CD4-positive, CD25-positive, alpha-beta regulatory T cell (primary cell): ENCODE results near the gene DMD. TPM values are rescaled to one million over a fixed set of nuclear protein-coding genes. Genes with fewer than 3 reads are reported as not detected.

Source experiments
- ATAC-seq, 2 donors: fragments of 150-1000 bp; cut with Tn5 transposase; one replicate each; pipeline ENCODE4 v1.10.0; 2021; ENCODE audit warnings: low read depth in 2 of 2, moderate number of reproducible peaks in 2 of 2, moderate library complexity in 1 of 2
- DNase-seq, 3 donors: peaks; one replicate each; pipeline versions ENCODE4 v3.0.0 to v3.0.0-alpha.2; 2012 to 2022; ENCODE audit warnings: mixed read lengths in 1 of 3
- H3K27ac ChIP-seq: one replicate; pipeline ENCODE4 v1.7.0; 2013; ENCODE audit warnings: mild to moderate bottlenecking, low read length; ENCODE audit not compliant: insufficient read depth, poor library complexity, severe bottlenecking
- H3K27me3 ChIP-seq: one replicate; pipeline ENCODE4 v1.7.0; 2013; ENCODE audit warnings: low read length; ENCODE audit not compliant: control insufficient read depth, insufficient read depth
- H3K36me3 ChIP-seq: one replicate; pipeline ENCODE4 v1.7.0; 2013; ENCODE audit warnings: mild to moderate bottlenecking, low read length, moderate library complexity; ENCODE audit not compliant: control insufficient read depth, insufficient read depth
- H3K4me1 ChIP-seq: 2 replicates; pipeline ENCODE4 v1.7.0; 2013; ENCODE audit warnings: mild to moderate bottlenecking, low read length; ENCODE audit not compliant: insufficient read depth, control insufficient read depth, poor library complexity, severe bottlenecking
- H3K4me3 ChIP-seq: one replicate; pipeline ENCODE4 v1.7.0; 2013; ENCODE audit warnings: low read depth, mild to moderate bottlenecking, low read length, moderate library complexity
- H3K9me3 ChIP-seq, 2 experiments: 1 replicate in 1 of 2; 2 replicates in 1 of 2; pipeline ENCODE4 v1.7.0; 2013; ENCODE audit warnings: low read length in 2 of 2, mild to moderate bottlenecking in 1 of 2, moderate library complexity in 1 of 2; ENCODE audit not compliant: control insufficient read depth in 2 of 2
- H3K27ac Mint-ChIP-seq, 3 donors: one replicate each; pipeline ENCODE4 v1.8.0; 2020 to 2022; ENCODE audit warnings: mild to moderate bottlenecking in 3 of 3, mixed read lengths in 3 of 3, moderate library complexity in 2 of 3
- H3K27me3 Mint-ChIP-seq: one replicate; pipeline ENCODE4 v1.8.0; 2022; ENCODE audit warnings: mild to moderate bottlenecking, mixed read lengths
- H3K36me3 Mint-ChIP-seq: one replicate; pipeline ENCODE4 v1.8.0; 2020; ENCODE audit warnings: mixed read lengths
- H3K4me1 Mint-ChIP-seq, 4 donors: one replicate each; pipeline ENCODE4 v1.8.0; 2020 to 2022; ENCODE audit warnings: mixed read lengths in 4 of 4, mild to moderate bottlenecking in 1 of 4
- H3K4me3 Mint-ChIP-seq, 4 donors: one replicate each; pipeline ENCODE4 v1.8.0; 2020 to 2022; ENCODE audit warnings: mild to moderate bottlenecking in 4 of 4, mixed read lengths in 4 of 4, moderate library complexity in 3 of 4
- H3K9me3 Mint-ChIP-seq, 7 donors: one replicate each; pipeline ENCODE4 v1.8.0; 2020 to 2022; ENCODE audit warnings: mixed read lengths in 7 of 7, mild to moderate bottlenecking in 3 of 7, moderate library complexity in 2 of 7
- polyA plus RNA-seq, 4 donors: library from polyadenylated mRNA; unstranded; fragments of 300-500 nt; fragmentation: Illumina TruSeq; gene quantifications; one replicate each; pipeline ENCODE4 v1.2.3, GENCODE V29; 2021
- total RNA-seq: library from RNA; stranded (reverse); gene quantifications from one replicate; pipeline ENCODE4 v1.2.3, GENCODE V29; 2022

The DMD gene
- total and polyA plus RNA-seq, 5 donors from 2014 or later, result 0.20 to 2.8 (median 0.98) TPM

DNA sequence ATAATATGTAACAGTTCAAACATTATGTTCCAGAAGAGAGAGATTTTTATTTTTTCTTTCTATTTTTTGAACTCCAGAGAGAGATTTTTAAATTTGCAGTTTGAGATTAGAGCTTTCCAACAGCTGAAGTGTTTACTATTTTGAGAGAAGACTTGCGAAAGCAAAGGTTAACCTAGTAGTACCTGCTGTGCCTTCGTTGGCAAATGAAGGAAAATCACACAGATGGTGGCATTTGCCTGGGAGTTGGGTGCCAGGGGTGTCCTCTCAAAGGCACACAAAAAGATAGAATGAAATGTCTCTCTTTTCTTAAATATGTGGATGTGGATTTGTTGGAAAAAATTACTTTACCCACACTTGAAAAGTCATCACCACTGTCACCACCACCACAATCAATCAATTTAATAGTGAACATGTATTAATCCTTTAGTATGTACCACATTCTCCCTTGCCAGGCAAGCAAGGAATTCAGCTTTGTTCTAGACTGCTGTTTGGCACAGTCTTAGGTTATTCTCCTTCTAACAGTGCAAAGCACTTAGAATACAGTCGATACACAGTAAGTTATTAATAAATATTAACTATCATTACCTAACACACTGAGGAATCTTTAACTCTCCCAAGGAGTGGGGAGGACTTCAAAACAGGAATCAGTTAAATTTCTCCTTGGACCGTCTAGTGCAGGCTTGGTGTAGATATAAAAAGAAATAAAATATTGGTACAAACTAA lies 1301.3 kb downstream of the DMD start:
- no peak for ATAC-seq
- Mint-ChIP-seq H3K27me3 (no peaks in the 10 kb centered on the region), H3K4me3 (no peak overlapping the region), H3K9me3 (peaks cover 3 to 11% (median 6%) of the 10 kb centered on the region in 7 donors), H3K27ac (no peak overlapping the region), H3K4me1 (no peaks in the 10 kb centered on the region), H3K36me3 (no peaks in the 10 kb centered on the region)
- no peak for DNase-seq
- Histone ChIP-seq H3K4me1 (no peaks in the 10 kb centered on the region), H3K4me3 (no peak overlapping the region), H3K27me3 (no peaks in the 10 kb centered on the region), H3K9me3 (no peaks in the 10 kb centered on the region), H3K36me3 (no peaks in the 10 kb centered on the region), H3K27ac (no peak overlapping the region)

DNA sequence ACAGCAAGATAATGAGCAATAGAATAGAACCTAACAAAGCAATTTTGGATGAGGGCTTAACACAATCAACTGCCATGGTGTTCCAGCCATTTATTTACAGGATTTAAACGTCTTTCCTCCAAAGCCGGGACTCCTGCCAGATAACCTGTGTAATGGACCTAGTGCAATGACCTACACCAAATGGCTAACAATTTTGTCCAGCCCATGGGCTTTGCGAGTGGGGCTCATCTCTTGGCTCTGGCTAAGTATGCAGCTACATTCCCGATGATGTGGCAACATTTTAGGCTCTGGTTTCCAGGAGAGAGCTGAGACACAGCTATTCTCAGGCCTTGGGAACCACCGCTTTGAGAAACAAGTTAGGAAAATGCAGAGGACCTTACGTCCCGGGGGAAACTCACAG lies 1317.2 kb downstream of the DMD start:
- no peaks in the 10 kb centered on the region for H3K36me3 Mint-ChIP-seq
- H3K27me3 Mint-ChIP-seq, result no peaks in the 10 kb centered on the region
- H3K36me3 ChIP-seq, result no peaks in the 10 kb centered on the region
- no peak overlapping the region for H3K27ac ChIP-seq
- no peak overlapping the region for H3K4me3 ChIP-seq
- H3K9me3 Mint-ChIP-seq, result peaks cover 0 to 6% (median 0%) of the 10 kb centered on the region in 7 donors
- no peaks in the 10 kb centered on the region for H3K27me3 ChIP-seq
- no peaks in the 10 kb centered on the region for H3K4me1 Mint-ChIP-seq
- no peaks in the 10 kb centered on the region for H3K4me1 ChIP-seq
- ATAC-seq, result no peak
- H3K4me3 Mint-ChIP-seq, result no peak overlapping the region
- DNase-seq, result no peak
- no peak overlapping the region for H3K27ac Mint-ChIP-seq
- H3K9me3 ChIP-seq, result no peaks in the 10 kb centered on the region

DNA sequence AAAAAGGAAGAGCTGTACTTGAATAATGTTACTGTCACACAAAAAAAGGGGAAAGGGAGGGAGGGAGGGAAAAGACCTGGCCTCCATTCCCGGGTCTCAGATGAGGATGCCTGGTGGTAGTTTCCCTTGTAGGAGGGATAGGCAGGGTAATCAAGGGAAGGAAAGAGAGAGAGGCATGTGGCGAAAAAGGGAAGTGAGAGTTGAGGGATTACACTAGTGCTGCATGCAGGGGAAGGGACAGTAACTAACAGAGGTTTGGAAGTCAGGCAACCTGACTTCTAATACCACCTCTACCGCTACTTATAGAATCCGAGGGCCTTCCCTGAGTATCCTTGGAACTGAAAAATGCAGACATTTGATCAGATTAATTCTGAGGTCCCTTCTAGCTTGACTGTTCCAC lies 1317.8 kb downstream of the DMD start:
- Histone ChIP-seq H3K9me3 (no peaks in the 10 kb centered on the region), H3K4me1 (no peaks in the 10 kb centered on the region), H3K4me3 (no peak overlapping the region), H3K36me3 (no peaks in the 10 kb centered on the region), H3K27me3 (no peaks in the 10 kb centered on the region), H3K27ac (no peak overlapping the region)
- Mint-ChIP-seq H3K27me3 (no peaks in the 10 kb centered on the region), H3K4me3 (no peak overlapping the region), H3K9me3 (peaks cover 0 to 6% (median 0%) of the 10 kb centered on the region in 7 donors), H3K36me3 (no peaks in the 10 kb centered on the region), H3K27ac (no peak overlapping the region), H3K4me1 (no peaks in the 10 kb centered on the region)
- DNase-seq, result no peak
- ATAC-seq, result no peak

DNA sequence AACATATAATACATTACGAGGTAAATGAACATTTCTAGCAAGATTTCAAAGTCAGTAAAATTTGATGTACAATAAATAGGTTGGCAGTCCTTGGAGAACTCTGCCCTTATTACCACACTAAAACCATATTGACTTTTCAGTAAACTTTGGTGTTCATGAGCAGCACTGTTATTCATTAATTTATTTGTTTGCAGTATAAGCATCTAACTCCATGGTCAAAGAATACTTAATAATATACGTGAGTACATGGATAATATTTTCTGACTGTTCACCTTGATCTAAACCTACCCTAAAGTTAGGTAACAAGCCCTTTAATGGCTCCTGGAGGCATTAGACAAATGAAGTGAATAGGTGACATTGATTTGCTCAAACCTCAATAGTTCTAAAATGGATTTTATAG lies 1322.3 kb downstream of the DMD start:
- Mint-ChIP-seq H3K36me3 (no peaks in the 10 kb centered on the region), H3K9me3 (peaks cover 0 to 3% (median 0%) of the 10 kb centered on the region in 7 donors), H3K4me1 (no peaks in the 10 kb centered on the region), H3K27me3 (no peaks in the 10 kb centered on the region), H3K27ac (no peak overlapping the region), H3K4me3 (no peak overlapping the region)
- ATAC-seq (no peak), DNase-seq (no peak)
- H3K27ac ChIP-seq, result no peak overlapping the region
- no peaks in the 10 kb centered on the region for H3K27me3 ChIP-seq
- H3K4me3 ChIP-seq, result no peak overlapping the region
- H3K9me3 ChIP-seq, result no peaks in the 10 kb centered on the region
- no peaks in the 10 kb centered on the region for H3K36me3 ChIP-seq
- no peaks in the 10 kb centered on the region for H3K4me1 ChIP-seq

GRCh38 chrX:31884535-31884934 lies 1326.8 kb downstream of the DMD start:
- H3K4me1 Mint-ChIP-seq, result no peaks in the 10 kb centered on the region
- DNase-seq, result no peak
- Histone ChIP-seq H3K4me1 (no peaks in the 10 kb centered on the region), H3K9me3 (no peaks in the 10 kb centered on the region), H3K4me3 (no peak overlapping the region), H3K27ac (no peak overlapping the region), H3K27me3 (no peaks in the 10 kb centered on the region), H3K36me3 (no peaks in the 10 kb centered on the region)
- no peak for ATAC-seq
- H3K27me3 Mint-ChIP-seq, result no peaks in the 10 kb centered on the region
- peaks cover 0 to 6% (median 0%) of the 10 kb centered on the region in 7 donors for H3K9me3 Mint-ChIP-seq
- no peaks in the 10 kb centered on the region for H3K36me3 Mint-ChIP-seq
- no peak overlapping the region for H3K27ac Mint-ChIP-seq
- H3K4me3 Mint-ChIP-seq, result no peak overlapping the region

- no peaks in the 10 kb centered on the region for H3K9me3 ChIP-seq
- no peaks in the 10 kb centered on the region for H3K36me3 ChIP-seq
- Mint-ChIP-seq H3K27me3 (no peaks in the 10 kb centered on the region), H3K36me3 (no peaks in the 10 kb centered on the region), H3K9me3 (peaks cover 0 to 1% (median 0%) of the 10 kb centered on the region in 7 donors), H3K4me3 (no peak overlapping the region), H3K4me1 (no peaks in the 10 kb centered on the region), H3K27ac (no peak overlapping the region)
- H3K27ac ChIP-seq, result no peak overlapping the region
- H3K4me3 ChIP-seq, result no peak overlapping the region
- no peak for ATAC-seq
- no peaks in the 10 kb centered on the region for H3K27me3 ChIP-seq
- H3K4me1 ChIP-seq, result no peaks in the 10 kb centered on the region
- no peak for DNase-seq
Measured at GRCh38 chrX:31872007-31872406, 1339.3 kb downstream of the DMD start.

GRCh38 chrX:31870267-31870666 lies 1341.1 kb downstream of the DMD start:
- H3K4me3 Mint-ChIP-seq, result no peak overlapping the region
- no peaks in the 10 kb centered on the region for H3K27me3 ChIP-seq
- no peaks in the 10 kb centered on the region for H3K36me3 Mint-ChIP-seq

GRCh38 chrX:31860686-31861085 lies 1350.7 kb downstream of the DMD start:
- no peaks in the 10 kb centered on the region for H3K9me3 ChIP-seq
- H3K36me3 ChIP-seq, result no peaks in the 10 kb centered on the region
- ATAC-seq (no peak), DNase-seq (no peak)
- Mint-ChIP-seq H3K36me3 (no peaks in the 10 kb centered on the region), H3K27ac (no peak overlapping the region), H3K4me1 (no peaks in the 10 kb centered on the region), H3K4me3 (no peak overlapping the region), H3K9me3 (peaks cover 0 to 3% (median 0%) of the 10 kb centered on the region in 7 donors), H3K27me3 (no peaks in the 10 kb centered on the region)
- no peaks in the 10 kb centered on the region for H3K27me3 ChIP-seq
- H3K4me1 ChIP-seq, result no peaks in the 10 kb centered on the region
- no peak overlapping the region for H3K27ac ChIP-seq
- H3K4me3 ChIP-seq, result no peak overlapping the region

More at GRCh38 chrX:31870267-31870666, 1341.1 kb downstream of the DMD start:
- DNase-seq, result no peak
- Mint-ChIP-seq H3K9me3 (peaks cover 0 to 2% (median 0%) of the 10 kb centered on the region in 7 donors), H3K27ac (no peak overlapping the region), H3K27me3 (no peaks in the 10 kb centered on the region), H3K4me1 (no peaks in the 10 kb centered on the region)
- Histone ChIP-seq H3K4me3 (no peak overlapping the region), H3K4me1 (no peaks in the 10 kb centered on the region), H3K27ac (no peak overlapping the region), H3K9me3 (no peaks in the 10 kb centered on the region), H3K36me3 (no peaks in the 10 kb centered on the region)
- ATAC-seq, result no peak
